Parathyroid adenoma (tissue), 2 donors: ENCODE data around the gene CNST.
"Not testable (repeated sequence)": the region's sequence is repeated elsewhere in the genome, so short reads cannot be mapped to it uniquely, and the experiment has no call there.

Source experiments
- H2AFZ ChIP-seq: fragments of 300-600 bp; sonication (generic); one replicate; pipeline ENCODE4 v1.7.0; 2017; ENCODE audit warnings: antibody characterized with exemption, mild to moderate bottlenecking
- H3K27ac ChIP-seq: fragments of 300-600 bp; sonication (generic); one replicate; pipeline ENCODE4 v1.7.0; 2017
- H3K27me3 ChIP-seq: fragments of 300-600 bp; sonication (generic); one replicate; pipeline ENCODE4 v1.7.0; 2017; ENCODE audit warnings: low read length; ENCODE audit not compliant: control insufficient read depth, insufficient read depth
- H3K36me3 ChIP-seq: fragments of 300-600 bp; sonication (generic); one replicate; pipeline ENCODE4 v1.7.0; 2017; ENCODE audit warnings: low read length; ENCODE audit not compliant: control insufficient read depth, insufficient read depth
- H3K4me1 ChIP-seq: fragments of 300-600 bp; sonication (generic); one replicate; pipeline ENCODE4 v1.7.0; 2017; ENCODE audit warnings: control low read depth
- H3K4me2 ChIP-seq: fragments of 300-600 bp; sonication (generic); one replicate; pipeline ENCODE4 v1.7.0; 2017; ENCODE audit warnings: low read length
- H3K4me3 ChIP-seq: fragments of 300-600 bp; sonication (generic); one replicate; pipeline ENCODE4 v1.7.0; 2017; ENCODE audit warnings: low read depth, low read length
- H3K79me2 ChIP-seq: fragments of 300-600 bp; sonication (generic); one replicate; pipeline ENCODE4 v1.7.0; 2017; ENCODE audit warnings: control low read depth
- H3K9ac ChIP-seq: fragments of 300-600 bp; sonication (generic); one replicate; pipeline ENCODE4 v1.7.0; 2017; ENCODE audit warnings: mild to moderate bottlenecking
- H3K9me3 ChIP-seq: fragments of 300-600 bp; sonication (generic); one replicate; pipeline ENCODE4 v1.7.0; 2017; ENCODE audit warnings: low read length; ENCODE audit not compliant: control insufficient read depth
- CTCF ChIP-seq: fragments of 300-600 bp; sonication (generic); IDR thresholded peaks from one replicate; pipeline ENCODE4 v1.7.0; 2017; ENCODE audit warnings: antibody characterized with exemption, mild to moderate bottlenecking
- donor health status: primary hyperparathyroidism.

The CNST gene

GRCh38 chr1:246587032-246587431, 20.8 kb downstream of the CNST start:
- Histone ChIP-seq H3K36me3 (no peaks in the 10 kb centered on the region), H3K27ac (no peak overlapping the region), H3K4me1 (peaks cover 7% of the 10 kb centered on the region), H3K79me2 (peaks cover 15% of the 10 kb centered on the region), H3K4me2 (no peak overlapping the region), H3K27me3 (no peaks in the 10 kb centered on the region), H3K9ac (no peak overlapping the region), H3K4me3 (no peak overlapping the region), H3K9me3 (no peaks in the 10 kb centered on the region), H2AFZ (no peak overlapping the region)
- TF ChIP-seq CTCF, result no peak

GRCh38 chr1:246587606-246588005, 21.4 kb downstream of the CNST start:
- H3K36me3 ChIP-seq, result no peaks in the 10 kb centered on the region
- H3K27ac ChIP-seq, result no peak overlapping the region
- peaks cover 15% of the 10 kb centered on the region for H3K79me2 ChIP-seq
- H3K4me3 ChIP-seq, result no peak overlapping the region
- H3K9ac ChIP-seq, result no peak overlapping the region
- H3K4me2 ChIP-seq, result no peak overlapping the region
- peaks cover 5% of the 10 kb centered on the region for H3K4me1 ChIP-seq
- H3K9me3 ChIP-seq, result no peaks in the 10 kb centered on the region
- TF ChIP-seq CTCF, result no peak
- no peak overlapping the region for H2AFZ ChIP-seq
- no peaks in the 10 kb centered on the region for H3K27me3 ChIP-seq

GRCh38 chr1:246588159-246588721, 22.0 kb downstream of the CNST start:
- Histone ChIP-seq H3K9ac (no peak overlapping the region), H2AFZ (no peak overlapping the region), H3K9me3 (no peaks in the 10 kb centered on the region), H3K4me3 (no peak overlapping the region), H3K36me3 (no peaks in the 10 kb centered on the region), H3K4me1 (no peaks in the 10 kb centered on the region), H3K79me2 (peaks cover 15% of the 10 kb centered on the region), H3K27me3 (no peaks in the 10 kb centered on the region), H3K27ac (no peak overlapping the region), H3K4me2 (no peak overlapping the region)
- TF ChIP-seq CTCF, result no peak

- not testable (repeated sequence) for H3K27me3 ChIP-seq, H3K9ac ChIP-seq, H3K4me1 ChIP-seq, H2AFZ ChIP-seq, H3K4me3 ChIP-seq, H3K9me3 ChIP-seq, H3K4me2 ChIP-seq, H3K27ac ChIP-seq, H3K36me3 ChIP-seq
- H3K79me2 ChIP-seq, result peaks cover 22% of the 10 kb centered on the region
Measured at GRCh38 chr1:246589919-246590318, 23.7 kb downstream of the CNST start.

- Histone ChIP-seq H3K4me2 (no peak overlapping the region), H3K36me3 (no peaks in the 10 kb centered on the region), H3K4me1 (no peaks in the 10 kb centered on the region), H3K27me3 (no peaks in the 10 kb centered on the region), H3K79me2 (peaks cover 20% of the 10 kb centered on the region), H2AFZ (no peak overlapping the region), H3K4me3 (no peak overlapping the region), H3K27ac (no peak overlapping the region), H3K9ac (no peak overlapping the region), H3K9me3 (no peaks in the 10 kb centered on the region)
- TF ChIP-seq CTCF, result no peak
Measured at GRCh38 chr1:246591047-246591446, 24.8 kb downstream of the CNST start.
